ENCODE results near the gene DENND1A. TPM values are rescaled to one million over a fixed set of nuclear protein-coding genes. Genes with fewer than 3 reads are reported as not detected.
A peak's percentile ranks its signal among the peaks of the same experiment; 100 is the strongest.
"Not testable (repeated sequence)": the region's sequence is repeated elsewhere in the genome, so short reads cannot be mapped to it uniquely, and the experiment has no call there.

The DENND1A gene
- total RNA-seq, 4 donors from 2014 or later, result 15.8 to 33.5 (median 23.9) TPM

DNA sequence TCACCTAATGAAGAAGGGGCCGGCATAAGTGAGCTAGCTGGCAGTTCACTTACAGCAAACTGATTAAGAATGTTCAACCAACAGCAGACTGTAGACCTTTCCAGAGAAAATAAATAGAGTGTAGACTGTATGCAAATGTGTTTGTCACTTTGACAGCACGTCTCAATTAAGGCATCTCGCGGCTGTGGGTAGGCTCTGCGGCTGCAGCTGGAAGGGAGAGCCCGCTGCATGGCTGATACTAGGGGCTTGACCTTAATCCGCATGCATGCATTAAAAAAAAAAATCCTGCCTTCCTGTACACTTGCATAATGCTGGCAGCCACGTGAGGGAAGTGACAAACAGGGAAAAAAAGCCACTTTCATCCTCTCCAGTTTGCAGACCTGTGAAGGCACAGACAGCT lies 491.6 kb downstream of the DENND1A start:
- Histone ChIP-seq H3K27me3 (no peaks in the 10 kb centered on the region), H3K36me3 (peaks cover 45% of the 10 kb centered on the region), H3K4me1 (no peaks in the 10 kb centered on the region), H3K9me3 (no peaks in the 10 kb centered on the region), H3K4me3 (no peak overlapping the region), H3K27ac (no peak overlapping the region)
- DNase-seq (ENCODE audit: low spot score in 2 of 2), result peak; percentile 8 to 55
- WGBS, result 81% methylated on average over 8 of the region's 8 CpGs
- no peak for TF ChIP-seq EP300 (IDR thresholded peaks at IDR 0.05)
- TF ChIP-seq POLR2A (IDR thresholded peaks at IDR 0.05), result no peak
- TF ChIP-seq, protein P1, sequence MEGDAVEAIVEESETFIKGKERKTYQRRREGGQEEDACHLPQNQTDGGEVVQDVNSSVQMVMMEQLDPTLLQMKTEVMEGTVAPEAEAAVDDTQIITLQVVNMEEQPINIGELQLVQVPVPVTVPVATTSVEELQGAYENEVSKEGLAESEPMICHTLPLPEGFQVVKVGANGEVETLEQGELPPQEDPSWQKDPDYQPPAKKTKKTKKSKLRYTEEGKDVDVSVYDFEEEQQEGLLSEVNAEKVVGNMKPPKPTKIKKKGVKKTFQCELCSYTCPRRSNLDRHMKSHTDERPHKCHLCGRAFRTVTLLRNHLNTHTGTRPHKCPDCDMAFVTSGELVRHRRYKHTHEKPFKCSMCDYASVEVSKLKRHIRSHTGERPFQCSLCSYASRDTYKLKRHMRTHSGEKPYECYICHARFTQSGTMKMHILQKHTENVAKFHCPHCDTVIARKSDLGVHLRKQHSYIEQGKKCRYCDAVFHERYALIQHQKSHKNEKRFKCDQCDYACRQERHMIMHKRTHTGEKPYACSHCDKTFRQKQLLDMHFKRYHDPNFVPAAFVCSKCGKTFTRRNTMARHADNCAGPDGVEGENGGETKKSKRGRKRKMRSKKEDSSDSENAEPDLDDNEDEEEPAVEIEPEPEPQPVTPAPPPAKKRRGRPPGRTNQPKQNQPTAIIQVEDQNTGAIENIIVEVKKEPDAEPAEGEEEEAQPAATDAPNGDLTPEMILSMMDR (IDR thresholded peaks at IDR 0.05), result no peak
- TF ChIP-seq POLR2AphosphoS5 (IDR thresholded peaks at IDR 0.05), result no peak

DNA sequence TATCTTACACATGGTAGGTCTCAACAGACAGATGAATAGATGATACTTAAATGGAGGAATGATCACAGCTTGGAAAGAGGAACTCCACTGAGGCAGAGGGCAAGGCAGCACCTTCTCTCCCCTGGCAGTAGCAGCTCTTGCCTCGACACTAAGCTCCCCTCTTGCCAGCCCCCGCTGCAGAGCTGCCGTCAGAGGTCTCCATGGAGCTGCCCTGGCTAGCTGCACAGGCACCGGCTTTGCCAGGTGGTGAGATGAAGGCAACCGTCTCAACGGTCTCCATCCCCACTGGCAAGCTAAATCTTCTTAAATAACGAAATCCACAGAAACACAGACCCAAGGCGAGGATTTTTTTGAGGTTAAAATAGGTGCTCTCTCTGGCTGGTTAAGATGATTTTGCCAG lies 492.7 kb downstream of the DENND1A start:
- TF ChIP-seq EP300 (IDR thresholded peaks at IDR 0.05) (no peak), POLR2A (IDR thresholded peaks at IDR 0.05) (no peak)
- Histone ChIP-seq H3K9me3 (no peaks in the 10 kb centered on the region), H3K27me3 (no peaks in the 10 kb centered on the region), H3K27ac (no peak overlapping the region), H3K4me1 (no peaks in the 10 kb centered on the region), H3K36me3 (peaks cover 51% of the 10 kb centered on the region), H3K4me3 (no peak overlapping the region)
- peak in 1 of 2 donors; percentile 38 for DNase-seq (ENCODE audit: low spot score in 2 of 2)
- 99% methylated on average over 8 of the region's 8 CpGs for WGBS

DNA sequence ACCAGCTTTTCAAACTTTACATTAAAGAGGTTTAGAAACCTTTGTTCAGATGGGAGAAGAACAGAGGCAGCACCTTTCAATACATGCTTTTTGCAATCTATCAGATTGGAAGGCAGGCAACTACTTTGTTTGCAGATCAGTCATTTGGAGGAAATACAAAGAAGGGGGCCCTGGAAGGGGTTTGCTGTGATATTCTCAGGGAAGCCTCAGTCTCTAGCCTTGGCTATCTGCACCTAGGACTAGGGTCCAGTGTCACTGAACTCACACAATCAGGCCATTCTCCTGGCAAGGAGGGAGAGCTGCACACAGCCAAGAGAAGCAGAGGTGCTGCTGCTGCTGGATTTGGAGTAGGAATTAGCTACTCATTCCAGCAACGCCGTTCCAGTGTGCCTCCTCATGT lies 494.5 kb downstream of the DENND1A start:
- 82% methylated on average over 2 of the region's 2 CpGs for WGBS
- Histone ChIP-seq H3K4me3 (no peak overlapping the region), H3K27me3 (no peaks in the 10 kb centered on the region), H3K27ac (no peak overlapping the region), H3K9me3 (no peaks in the 10 kb centered on the region), H3K36me3 (peaks cover 65% of the 10 kb centered on the region), H3K4me1 (no peaks in the 10 kb centered on the region)
- no peak for TF ChIP-seq POLR2A (IDR thresholded peaks at IDR 0.05)
- peak in 1 of 2 donors; percentile 19 for DNase-seq (ENCODE audit: low spot score in 2 of 2)

DNA sequence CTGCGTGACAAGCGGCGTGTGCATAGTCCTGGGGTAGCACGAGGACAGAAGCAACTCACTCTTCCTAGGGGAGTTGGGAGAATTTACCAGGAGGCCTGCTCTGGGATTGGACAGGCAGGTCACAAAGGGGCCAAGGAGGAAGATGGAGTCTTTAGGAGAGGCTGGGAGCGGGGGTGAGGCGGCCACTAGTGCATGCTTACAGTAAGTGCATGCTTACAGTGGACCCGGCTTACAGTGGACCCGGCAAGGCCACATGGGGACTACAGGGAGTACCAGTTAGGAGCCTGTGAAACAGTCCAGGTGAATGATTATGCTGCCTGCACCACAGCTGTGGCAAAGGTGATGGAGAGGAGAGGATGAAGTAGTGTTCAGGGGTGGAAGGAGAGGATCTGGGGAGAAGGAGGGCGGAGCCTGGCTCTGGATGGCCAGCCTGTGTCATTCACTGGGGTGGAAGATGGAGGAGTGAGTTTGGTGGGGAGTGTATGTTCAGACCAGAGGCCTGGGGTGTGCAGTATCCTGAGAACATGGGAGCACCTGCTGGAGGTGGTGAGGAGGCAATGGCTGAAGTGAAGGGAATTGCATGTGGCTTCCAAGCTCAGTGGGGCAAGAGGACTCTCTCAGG lies 495.2 kb downstream of the DENND1A start:
- Histone ChIP-seq H3K9me3 (no peaks in the 10 kb centered on the region), H3K27me3 (no peaks in the 10 kb centered on the region), H3K4me1 (no peaks in the 10 kb centered on the region), H3K27ac (no peak overlapping the region), H3K36me3 (peaks cover 64% of the 10 kb centered on the region), H3K4me3 (no peak overlapping the region)
- TF ChIP-seq EP300 (IDR thresholded peaks at IDR 0.05), result no peak
- TF ChIP-seq POLR2A (IDR thresholded peaks at IDR 0.05), result no peak
- no peak for TF ChIP-seq POLR2AphosphoS5 (IDR thresholded peaks at IDR 0.05)
- TF ChIP-seq, protein P1 (IDR thresholded peaks at IDR 0.05), result no peak
- DNase-seq (ENCODE audit: low spot score in 2 of 2), result peak in 1 of 2 donors; percentile 48
- 95% methylated on average over 9 of the region's 9 CpGs for WGBS

DNA sequence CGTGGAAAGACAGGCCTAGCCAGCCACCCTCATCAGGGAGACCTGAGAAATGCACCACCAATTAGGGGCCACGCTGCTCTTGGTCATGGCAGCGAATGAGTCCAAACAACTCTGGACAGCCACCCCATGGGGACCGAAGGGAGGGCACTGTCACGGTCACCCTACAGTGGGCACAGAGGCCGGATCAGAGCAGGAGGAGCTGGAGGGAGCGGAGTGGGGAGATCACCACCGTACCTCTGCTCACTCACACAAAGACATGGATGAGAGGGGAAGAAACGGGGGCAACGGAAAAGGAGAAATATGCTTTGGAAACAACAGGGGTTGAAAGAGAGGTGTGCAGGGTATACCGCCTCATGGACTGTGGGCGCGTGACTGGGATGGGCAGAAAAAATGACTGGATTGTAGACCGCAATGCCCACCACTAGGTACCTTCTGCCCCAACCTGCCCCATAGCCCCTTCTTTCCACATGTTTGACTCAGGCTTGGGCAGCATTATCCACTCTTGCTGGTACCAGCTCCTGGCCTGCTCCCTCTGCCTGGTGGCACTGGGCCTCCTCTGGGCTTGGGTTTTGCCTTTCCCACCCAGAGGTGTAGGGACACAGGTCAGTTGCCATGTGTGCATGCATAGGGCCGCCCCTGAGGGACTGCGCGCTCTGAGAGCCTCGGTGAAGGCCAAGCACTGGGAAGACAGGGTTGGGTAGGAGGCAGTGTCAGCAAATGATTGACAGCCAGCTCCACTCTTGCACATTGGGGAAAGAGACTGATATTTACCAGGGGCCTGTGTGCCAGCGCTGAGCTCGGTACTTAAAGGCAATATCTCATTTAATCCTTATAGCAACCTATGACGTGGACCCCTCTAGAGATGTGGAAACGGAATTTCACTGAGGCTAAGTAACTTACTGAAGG lies 497.3 kb downstream of the DENND1A start:
- no peaks in the 10 kb centered on the region for H3K9me3 ChIP-seq
- H3K4me3 ChIP-seq, result no peak overlapping the region
- no peaks in the 10 kb centered on the region for H3K4me1 ChIP-seq
- TF ChIP-seq POLR2A (IDR thresholded peaks at IDR 0.05), result no peak
- TF ChIP-seq, protein P1 (IDR thresholded peaks at IDR 0.05), result no peak
- no peak for TF ChIP-seq POLR2AphosphoS5 (IDR thresholded peaks at IDR 0.05)
- no peak for TF ChIP-seq EP300 (IDR thresholded peaks at IDR 0.05)
- WGBS, result 95% methylated on average over 22 of the region's 22 CpGs
- H3K27me3 ChIP-seq, result no peaks in the 10 kb centered on the region
- no peak for DNase-seq (ENCODE audit: low spot score in 2 of 2)
- peaks cover 49% of the 10 kb centered on the region for H3K36me3 ChIP-seq
- H3K27ac ChIP-seq, result no peak overlapping the region

DNA sequence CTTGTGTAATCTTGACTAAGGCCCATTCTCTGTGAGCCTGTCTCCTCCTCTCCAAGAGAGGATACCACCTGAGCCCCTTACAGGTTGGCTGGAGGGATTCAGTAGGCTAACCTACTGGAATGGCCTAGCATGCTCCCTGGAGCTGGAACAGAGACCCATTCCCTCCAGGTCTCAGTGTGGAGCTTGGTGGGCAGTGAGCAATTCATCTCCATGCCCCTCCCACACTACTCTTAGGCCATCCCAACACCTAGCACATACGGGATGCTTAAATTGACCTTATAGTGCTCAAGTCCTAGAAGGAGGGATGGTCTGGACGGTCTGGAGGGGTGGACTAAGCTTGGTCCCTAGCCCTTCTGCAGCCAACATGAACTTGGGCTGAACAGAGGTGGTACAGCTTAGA lies 498.3 kb downstream of the DENND1A start:
- DNase-seq (ENCODE audit: low spot score in 2 of 2), result no peak
- no peak for TF ChIP-seq EP300 (IDR thresholded peaks at IDR 0.05)
- 75% methylated on average over 2 of the region's 2 CpGs for WGBS
- Histone ChIP-seq H3K27ac (no peak overlapping the region), H3K4me3 (no peak overlapping the region), H3K36me3 (peaks cover 39% of the 10 kb centered on the region), H3K27me3 (no peaks in the 10 kb centered on the region), H3K4me1 (no peaks in the 10 kb centered on the region), H3K9me3 (no peaks in the 10 kb centered on the region)

DNA sequence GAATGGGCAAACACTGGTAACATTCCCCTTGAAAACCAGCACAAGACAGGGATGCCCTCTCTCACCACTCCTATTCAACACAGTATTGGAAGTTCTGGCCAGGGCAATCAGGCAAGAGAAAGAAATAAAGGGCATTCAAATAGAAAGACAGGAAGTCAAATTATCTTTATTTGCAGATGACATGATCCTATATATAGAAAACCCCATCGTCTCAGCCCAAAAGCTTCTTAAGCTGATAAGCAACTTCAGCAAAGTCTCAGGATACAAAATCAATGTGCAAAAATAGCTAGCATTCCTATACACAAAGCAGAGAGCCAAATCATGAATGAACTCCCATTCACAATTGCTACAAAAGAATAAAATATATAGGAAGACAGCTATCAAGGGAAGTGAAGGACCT lies 501.5 kb downstream of the DENND1A start:
- not testable (repeated sequence) for H3K9me3 ChIP-seq; H3K4me3 ChIP-seq; H3K27me3 ChIP-seq; H3K27ac ChIP-seq; DNase-seq (ENCODE audit: low spot score in 2 of 2); H3K4me1 ChIP-seq
- WGBS, result 72% methylated on average over 1 of the region's 1 CpG
- H3K36me3 ChIP-seq, result peaks cover 24% of the 10 kb centered on the region
